Articular chondrocyte of knee joint (primary cell): ENCODE data around the gene MMP3. TPM values are rescaled to one million over a fixed set of nuclear protein-coding genes. Genes with fewer than 3 reads are reported as not detected.

Experiments used
- total RNA-seq: library from RNA; depleted of rRNA; stranded (reverse); fragments of >200 nt; gene quantifications from 2 replicates; pipeline ENCODE4 v1.2.3, GENCODE V29; 2012

MMP3 gene
- 33.3 and 99.6 TPM in 2 replicates for total RNA-seq

GRCh38 chr11:102843489-102843888 is at the start of gene MMP3:
Gene MMP3, minus strand, starts transcription at chr11:102843609. Its CDS starts 63 bp downstream, at chr11:102843546.

GRCh38 chr11:102874852-102875251 is 31.4 kb upstream of the MMP3 start, which contains the start of gene MMP12:
Gene MMP12, minus strand, starts transcription at chr11:102874982. Its CDS starts 45 bp downstream, at chr11:102874937.

GRCh38 chr11:102798012-102798746 is 45.2 kb downstream of the MMP3 start, which contains the start of gene MMP1:
Gene MMP1, minus strand, starts transcription at chr11:102798160. Its CDS starts 68 bp downstream, at chr11:102798092.

Other genes with a start within 250 kb of the MMP3 start
- gene MMP20, start 218.3 kb downstream of the MMP3 start, total RNA-seq: not detected in 2 replicates
- not detected in 2 replicates for gene MMP27, start 137.8 kb downstream of the MMP3 start, total RNA-seq
- 0.22 TPM in 1 of 2 replicates, not detected in the other for gene MMP8, start 118.7 kb downstream of the MMP3 start, total RNA-seq
- 0.54 and 0.65 TPM in 2 replicates for gene MMP10, start 63.0 kb downstream of the MMP3 start, total RNA-seq
- gene MMP1, start 45.4 kb downstream of the MMP3 start, total RNA-seq: 13.7 and 21.8 TPM in 2 replicates
- gene MMP12, start 31.4 kb upstream of the MMP3 start, total RNA-seq: 0.11 and 0.26 TPM in 2 replicates
- 1.6 and 5.7 TPM in 2 replicates for gene MMP13, start 112.1 kb upstream of the MMP3 start, total RNA-seq
- gene DCUN1D5, start 248.6 kb upstream of the MMP3 start, total RNA-seq: 49.3 and 50.2 TPM in 2 replicates